ENCODE results near the gene PCK1. TPM values are rescaled to one million over a fixed set of nuclear protein-coding genes. Genes with fewer than 3 reads are reported as not detected.

The PCK1 gene
- total and polyA plus RNA-seq, 2 of the 8 experiments (the other 6 are each of a cell fraction or from before 2014, with no cell fraction given): not detected

DNA sequence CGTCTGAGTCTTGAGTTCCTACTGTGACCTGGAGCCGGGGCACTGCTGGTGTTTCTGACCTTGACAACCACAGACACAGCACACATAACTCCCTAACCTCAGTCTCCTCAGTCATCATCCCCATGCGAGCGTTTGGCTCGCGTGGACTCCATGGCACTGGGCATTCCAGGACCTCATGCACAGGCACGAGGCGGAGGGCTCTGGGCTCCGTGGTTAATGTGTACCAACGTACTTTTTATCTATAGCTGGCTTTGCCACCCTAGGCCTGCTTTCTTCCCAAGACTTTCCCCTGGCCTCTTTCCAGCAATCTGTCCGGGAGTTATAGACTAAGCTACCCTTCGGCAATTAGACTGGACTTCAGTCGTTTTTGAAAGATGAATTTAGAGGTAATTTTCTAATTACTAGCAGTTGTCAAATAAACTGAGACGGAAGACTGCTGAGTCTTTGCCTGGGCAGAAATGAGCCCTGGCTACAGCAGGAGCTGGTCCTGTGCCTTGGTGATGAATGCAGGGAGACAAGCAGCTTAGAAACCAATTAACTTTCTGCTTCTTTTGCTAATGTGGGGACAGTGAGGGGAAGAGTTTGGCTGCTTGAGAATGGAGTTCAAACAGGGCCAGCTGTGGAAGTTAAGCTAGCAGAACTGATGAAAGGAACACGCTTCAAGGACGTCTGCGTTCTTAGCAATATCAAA, 19.9 kb upstream of the PCK1 start:
- H2BK20ac ChIP-seq (ENCODE audit: low read length): no peak overlapping the region
- no peak overlapping the region for H2AFZ ChIP-seq (ENCODE audit: low read length)
- H4K8ac ChIP-seq (ENCODE audit: extremely low read depth, insufficient read depth, low read length): no peak overlapping the region
- H3K27me3 ChIP-seq (replicated peaks in 1 of 4; ENCODE audit: control insufficient read depth in 3 of 4, extremely low read depth in 1 of 4, insufficient read depth in 3 of 4, low read length in 3 of 4): no peaks in the 10 kb centered on the region
- no peak for TF ChIP-seq CHD2 (IDR thresholded peaks at IDR 0.05; ENCODE audit: low read length)
- TF ChIP-seq SIX5 (IDR thresholded peaks at IDR 0.05; ENCODE audit: low read depth, low read length): no peak
- no peak overlapping the region for H4K91ac ChIP-seq (replicated peaks; ENCODE audit: insufficient read length, low read length)
- H3K36me3 ChIP-seq (ENCODE audit: control insufficient read depth in 2 of 4, insufficient read depth in 4 of 4, low read length in 3 of 4): no peaks in the 10 kb centered on the region; a peak in 1 of 8 replicates
- no peaks in the 10 kb centered on the region for H3K4me1 ChIP-seq (replicated peaks in 1 of 4; ENCODE audit: control insufficient read depth in 3 of 4, insufficient read depth in 4 of 4, low read length in 3 of 4)
- no peak overlapping the region for H3K18ac ChIP-seq (ENCODE audit: extremely low read depth, low read length)
- ChIA-PET POLR2A (ENCODE audit: partially characterized antibody) (interaction anchor here (0.6 kb wide), 1 partner anchor 976 kb away, joined by 4 read pairs; no protein-coding TSS in a partner anchor), CTCF (ENCODE audit: partially characterized antibody) (interaction anchor here (1.0 to 3.8 kb wide), 5 partner anchors 10 to 52 kb away, joined by 3 to 17 read pairs (median 9); no protein-coding TSS in a partner anchor)
- no peak for DNase-seq (ENCODE audit: low read depth in 1 of 2, low spot score in 2 of 2)
- no peak for FAIRE-seq
- H2BK12ac ChIP-seq (ENCODE audit: low read depth, low read length): no peak overlapping the region
- no peaks in the 10 kb centered on the region for H3K79me2 ChIP-seq (ENCODE audit: control insufficient read depth in 1 of 2, insufficient read depth in 2 of 2, low read length in 2 of 2)
- H3K9me3 ChIP-seq (ENCODE audit: insufficient read depth in 2 of 2, low read depth in 1 of 2, low read length in 1 of 2): peaks cover 3 to 6% of the 10 kb centered on the region in 2 experiments; a peak in 1 of 4 replicates
- no peak overlapping the region for H3K56ac ChIP-seq (replicated peaks; ENCODE audit: insufficient read length, low read depth, low read length)
- peaks cover 2% of the 10 kb centered on the region; the same call in 1 of the 2 replicates for H3K23me2 ChIP-seq (ENCODE audit: low read depth, low read length)
- H3K4me3 ChIP-seq (ENCODE audit: extremely low read depth in 1 of 4, insufficient read depth in 2 of 4, low read depth in 3 of 4, low read length in 4 of 4): no peak overlapping the region
- H3K9ac ChIP-seq (replicated peaks in 1 of 4; ENCODE audit: extremely low read depth in 1 of 4, low read depth in 3 of 4, low read length in 3 of 4): no peak overlapping the region
- no peaks in the 10 kb centered on the region for H3K79me1 ChIP-seq (ENCODE audit: low read depth, low read length)
- H4K20me1 ChIP-seq (replicated peaks in 1 of 2; ENCODE audit: control insufficient read depth in 1 of 2, insufficient read depth in 2 of 2, low read length in 2 of 2): no peaks in the 10 kb centered on the region
- 89% methylated on average over 17 of the region's 17 CpGs; no CpG with 5 or more reads in 1 of the 2 experiments for WGBS, 2 experiments (ENCODE audit: extremely low coverage in 1 of 2, insufficient coverage in 1 of 2, insufficient read length in 1 of 2, insufficient replicate concordance in 2 of 2, low coverage in 1 of 2, low lambda C conversion rate in 2 of 2, missing lambda C conversion rate in 1 of 2)
- no peak overlapping the region for H3K4me2 ChIP-seq (ENCODE audit: insufficient read depth in 1 of 2, low read depth in 2 of 2, low read length in 2 of 2)
- no peak overlapping the region for H2AK5ac ChIP-seq (ENCODE audit: low read depth, low read length)
- no peak overlapping the region for H3K27ac ChIP-seq (ENCODE audit: low read depth, low read length)
- H3K23ac ChIP-seq (ENCODE audit: insufficient read length): no peak overlapping the region
- no peak overlapping the region for H2BK5ac ChIP-seq (ENCODE audit: low read depth, low read length)
- no peak overlapping the region for H2BK120ac ChIP-seq (replicated peaks; ENCODE audit: low read depth, low read length)
- no peak overlapping the region for H3K4ac ChIP-seq (replicated peaks; ENCODE audit: insufficient read length, low read depth, low read length)
- no peak overlapping the region for H3K14ac ChIP-seq (ENCODE audit: insufficient read length)
- H4K5ac ChIP-seq (ENCODE audit: insufficient read length, low read depth, low read length): no peak overlapping the region
- H2BK15ac ChIP-seq (ENCODE audit: low read length): no peak overlapping the region

All from H1 (cell line).